ENCODE results near the gene PI4KB.

PI4KB gene

GRCh38 chr1:151311011-151311410 is 16.2 kb downstream of the PI4KB start:
- no peak for DNase-seq

GRCh38 chr1:151309811-151310323 is 17.3 kb downstream of the PI4KB start:
- no peak for DNase-seq

- DNase-seq, result no peak
Observed at GRCh38 chr1:151294742-151295462, 32.3 kb downstream of the PI4KB start.

GRCh38 chr1:151293093-151293492 is 34.1 kb downstream of the PI4KB start:
- DNase-seq, result no peak

- DNase-seq, result no peak
Observed at GRCh38 chr1:151292207-151293030, 34.8 kb downstream of the PI4KB start.

- DNase-seq, result no peak
Observed at GRCh38 chr1:151290709-151291303, 36.4 kb downstream of the PI4KB start.

- no peak for DNase-seq
Observed at GRCh38 chr1:151289991-151290708, 37.1 kb downstream of the PI4KB start.

GRCh38 chr1:151289080-151289935 is 37.9 kb downstream of the PI4KB start:
- DNase-seq, result no peak

- no peak for DNase-seq
Observed at GRCh38 chr1:151288502-151288901, 38.7 kb downstream of the PI4KB start.

- DNase-seq, result no peak
Observed at GRCh38 chr1:151287767-151288500, 39.3 kb downstream of the PI4KB start.

- no peak for DNase-seq
Observed at GRCh38 chr1:151287341-151287699, 39.9 kb downstream of the PI4KB start.

GRCh38 chr1:151286619-151287340 is 40.4 kb downstream of the PI4KB start:
- no peak for DNase-seq

GRCh38 chr1:151284013-151284577 is 43.1 kb downstream of the PI4KB start:
- DNase-seq, result no peak

GRCh38 chr1:151282883-151283725 is 44.1 kb downstream of the PI4KB start:
- peak; percentile 52 for DNase-seq

GRCh38 chr1:151281969-151282882 is 45.0 kb downstream of the PI4KB start, which contains the start of gene ZNF687:
TSS of gene ZNF687 (plus strand) at chr1:151282299. CDS start at chr1:151286292, 3,993 bp downstream.
- DNase-seq, result peak; percentile 100

- DNase-seq, result peak; percentile 99
Observed at GRCh38 chr1:151281225-151281968, 45.8 kb downstream of the PI4KB start.

GRCh38 chr1:151277249-151277648 is 50.0 kb downstream of the PI4KB start:
- no peak for DNase-seq

Data from NCI-H526 treated with DMSO at 0.1 percent for 48 hours (cell line).